ENCODE results near the gene C10orf67. TPM values are rescaled to one million over a fixed set of nuclear protein-coding genes. Genes with fewer than 3 reads are reported as not detected.
"Not testable (repeated sequence)": the region's sequence is repeated elsewhere in the genome, so short reads cannot be mapped to it uniquely, and the experiment has no call there.

C10orf67 gene
- total RNA-seq, 1 donor: not detected

DNA sequence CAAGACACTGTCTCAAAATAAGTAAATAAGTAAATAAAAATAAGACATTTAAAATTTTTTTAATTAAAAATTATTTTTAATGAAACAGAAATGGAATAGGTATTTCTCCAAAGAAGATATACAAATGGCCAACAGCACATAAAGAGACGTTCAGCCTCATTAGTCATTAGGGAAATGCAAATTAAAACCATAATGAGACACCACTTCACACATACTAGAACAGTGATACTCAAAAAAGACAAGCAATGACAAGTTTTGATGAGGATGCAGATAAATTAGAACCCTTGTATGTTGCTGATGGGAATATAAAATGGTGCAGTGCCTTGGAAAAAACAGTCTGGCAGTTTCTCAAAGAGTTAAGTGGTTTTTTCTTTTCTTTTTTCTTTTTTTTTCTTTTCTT, 26.5 kb upstream of the C10orf67 start:
- TF ChIP-seq, protein P1, sequence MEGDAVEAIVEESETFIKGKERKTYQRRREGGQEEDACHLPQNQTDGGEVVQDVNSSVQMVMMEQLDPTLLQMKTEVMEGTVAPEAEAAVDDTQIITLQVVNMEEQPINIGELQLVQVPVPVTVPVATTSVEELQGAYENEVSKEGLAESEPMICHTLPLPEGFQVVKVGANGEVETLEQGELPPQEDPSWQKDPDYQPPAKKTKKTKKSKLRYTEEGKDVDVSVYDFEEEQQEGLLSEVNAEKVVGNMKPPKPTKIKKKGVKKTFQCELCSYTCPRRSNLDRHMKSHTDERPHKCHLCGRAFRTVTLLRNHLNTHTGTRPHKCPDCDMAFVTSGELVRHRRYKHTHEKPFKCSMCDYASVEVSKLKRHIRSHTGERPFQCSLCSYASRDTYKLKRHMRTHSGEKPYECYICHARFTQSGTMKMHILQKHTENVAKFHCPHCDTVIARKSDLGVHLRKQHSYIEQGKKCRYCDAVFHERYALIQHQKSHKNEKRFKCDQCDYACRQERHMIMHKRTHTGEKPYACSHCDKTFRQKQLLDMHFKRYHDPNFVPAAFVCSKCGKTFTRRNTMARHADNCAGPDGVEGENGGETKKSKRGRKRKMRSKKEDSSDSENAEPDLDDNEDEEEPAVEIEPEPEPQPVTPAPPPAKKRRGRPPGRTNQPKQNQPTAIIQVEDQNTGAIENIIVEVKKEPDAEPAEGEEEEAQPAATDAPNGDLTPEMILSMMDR (IDR thresholded peaks at IDR 0.05; ENCODE audit: extremely low read depth, low read depth, low read length): no peak
- no peaks in the 10 kb centered on the region for H3K4me1 ChIP-seq (ENCODE audit: insufficient read depth, low read length)
- H3K4me2 ChIP-seq (ENCODE audit: insufficient read depth, low read length): no peak overlapping the region
- H3K36me3 ChIP-seq (ENCODE audit: insufficient read depth, low read length): no peaks in the 10 kb centered on the region
- DNase-seq (ENCODE audit: insufficient read length, low spot score, missing footprints): no peak
- H4K20me1 ChIP-seq (ENCODE audit: insufficient read depth, low read length): no peaks in the 10 kb centered on the region
- no peaks in the 10 kb centered on the region for H3K27me3 ChIP-seq (ENCODE audit: insufficient read depth, low read length)
- H2AFZ ChIP-seq (ENCODE audit: low read length): no peak overlapping the region
- no peaks in the 10 kb centered on the region for H3K9me3 ChIP-seq (ENCODE audit: low read depth, low read length)
- no peak overlapping the region for H3K4me3 ChIP-seq (ENCODE audit: insufficient read depth, low read length)
- H3K79me2 ChIP-seq (ENCODE audit: insufficient read depth, low read length): no peaks in the 10 kb centered on the region
- no peak overlapping the region for H3K27ac ChIP-seq (ENCODE audit: low read depth, low read length)

DNA sequence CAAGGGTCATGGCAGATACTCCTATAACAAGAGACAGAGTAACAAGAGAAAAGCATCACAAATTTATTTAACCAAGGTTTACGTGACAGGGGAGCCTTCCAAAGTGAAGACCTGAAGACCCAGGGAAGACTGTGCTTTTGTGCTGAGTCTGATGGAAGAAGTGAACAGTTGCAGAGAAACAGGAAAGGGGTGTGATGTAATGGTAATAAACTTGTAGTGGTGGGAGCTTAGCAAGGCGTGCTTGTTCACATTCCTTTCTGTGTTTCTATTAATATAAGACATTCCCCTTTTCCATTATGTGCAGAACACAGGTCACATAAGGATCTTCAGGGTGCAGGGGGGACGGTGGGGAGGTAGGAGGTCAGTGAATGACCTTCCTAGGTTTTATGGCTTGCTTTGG, 25.5 kb upstream of the C10orf67 start:
- H2AFZ ChIP-seq (ENCODE audit: low read length): no peak overlapping the region
- no peaks in the 10 kb centered on the region for H3K36me3 ChIP-seq (ENCODE audit: insufficient read depth, low read length)
- no peak overlapping the region for H3K4me3 ChIP-seq (ENCODE audit: insufficient read depth, low read length)
- H3K4me2 ChIP-seq (ENCODE audit: insufficient read depth, low read length): no peak overlapping the region
- H3K27ac ChIP-seq (ENCODE audit: low read depth, low read length): no peak overlapping the region
- H3K4me1 ChIP-seq (ENCODE audit: insufficient read depth, low read length): no peaks in the 10 kb centered on the region
- no peaks in the 10 kb centered on the region for H3K79me2 ChIP-seq (ENCODE audit: insufficient read depth, low read length)
- TF ChIP-seq, protein P1 (IDR thresholded peaks at IDR 0.05; ENCODE audit: extremely low read depth, low read depth, low read length): no peak
- no peaks in the 10 kb centered on the region for H3K27me3 ChIP-seq (ENCODE audit: insufficient read depth, low read length)
- DNase-seq (ENCODE audit: insufficient read length, low spot score, missing footprints): no peak
- no peaks in the 10 kb centered on the region for H4K20me1 ChIP-seq (ENCODE audit: insufficient read depth, low read length)
- no peaks in the 10 kb centered on the region for H3K9me3 ChIP-seq (ENCODE audit: low read depth, low read length)

DNA sequence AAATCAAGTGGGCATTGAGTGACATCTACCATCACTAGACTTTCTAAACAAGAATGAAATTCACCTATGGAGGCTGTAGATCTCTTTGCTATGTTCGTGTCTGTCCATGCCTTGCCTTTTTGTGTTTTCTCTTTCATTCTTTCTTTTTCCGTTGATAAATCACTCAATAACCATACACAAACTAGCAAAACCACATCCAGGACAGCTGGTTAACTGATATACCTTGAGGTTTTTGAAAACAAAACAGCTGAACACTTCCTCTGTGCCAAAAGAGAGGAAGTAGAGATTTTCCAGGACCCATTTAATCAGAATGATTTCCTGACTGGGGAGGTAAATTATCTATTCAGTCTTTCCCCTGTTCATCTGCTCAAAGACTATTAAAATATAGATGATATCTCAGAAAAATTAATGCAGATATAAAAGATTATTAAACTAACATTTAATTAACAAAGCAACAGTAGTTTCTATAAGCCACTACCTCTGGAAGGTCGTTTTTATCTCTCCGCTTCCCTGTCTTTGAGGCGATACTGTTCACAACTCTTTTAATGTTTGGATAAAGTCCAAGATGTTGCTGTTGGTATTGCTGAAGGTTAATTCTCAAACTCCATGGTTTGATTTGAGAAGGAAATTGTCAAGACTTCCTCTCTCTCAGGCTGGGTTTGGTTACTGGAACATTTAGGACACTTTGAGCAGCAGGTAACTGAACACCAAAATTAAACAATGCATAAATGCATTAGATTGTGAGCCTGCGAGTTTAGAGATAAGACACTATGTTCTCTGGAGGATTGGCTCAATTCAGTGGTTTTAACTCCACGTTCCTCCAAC, 24.4 kb upstream of the C10orf67 start:
- H3K27ac ChIP-seq (ENCODE audit: low read depth, low read length): no peak overlapping the region
- no peaks in the 10 kb centered on the region for H4K20me1 ChIP-seq (ENCODE audit: insufficient read depth, low read length)
- H3K4me3 ChIP-seq (ENCODE audit: insufficient read depth, low read length): no peak overlapping the region
- H3K4me1 ChIP-seq (ENCODE audit: insufficient read depth, low read length): no peaks in the 10 kb centered on the region
- H3K27me3 ChIP-seq (ENCODE audit: insufficient read depth, low read length): no peaks in the 10 kb centered on the region
- H2AFZ ChIP-seq (ENCODE audit: low read length): no peak overlapping the region
- no peaks in the 10 kb centered on the region for H3K79me2 ChIP-seq (ENCODE audit: insufficient read depth, low read length)
- TF ChIP-seq, protein P1 (IDR thresholded peaks at IDR 0.05; ENCODE audit: extremely low read depth, low read depth, low read length): no peak
- DNase-seq (ENCODE audit: insufficient read length, low spot score, missing footprints): no peak
- no peaks in the 10 kb centered on the region for H3K36me3 ChIP-seq (ENCODE audit: insufficient read depth, low read length)
- H3K4me2 ChIP-seq (ENCODE audit: insufficient read depth, low read length): no peak overlapping the region
- H3K9me3 ChIP-seq (ENCODE audit: low read depth, low read length): no peaks in the 10 kb centered on the region

DNA sequence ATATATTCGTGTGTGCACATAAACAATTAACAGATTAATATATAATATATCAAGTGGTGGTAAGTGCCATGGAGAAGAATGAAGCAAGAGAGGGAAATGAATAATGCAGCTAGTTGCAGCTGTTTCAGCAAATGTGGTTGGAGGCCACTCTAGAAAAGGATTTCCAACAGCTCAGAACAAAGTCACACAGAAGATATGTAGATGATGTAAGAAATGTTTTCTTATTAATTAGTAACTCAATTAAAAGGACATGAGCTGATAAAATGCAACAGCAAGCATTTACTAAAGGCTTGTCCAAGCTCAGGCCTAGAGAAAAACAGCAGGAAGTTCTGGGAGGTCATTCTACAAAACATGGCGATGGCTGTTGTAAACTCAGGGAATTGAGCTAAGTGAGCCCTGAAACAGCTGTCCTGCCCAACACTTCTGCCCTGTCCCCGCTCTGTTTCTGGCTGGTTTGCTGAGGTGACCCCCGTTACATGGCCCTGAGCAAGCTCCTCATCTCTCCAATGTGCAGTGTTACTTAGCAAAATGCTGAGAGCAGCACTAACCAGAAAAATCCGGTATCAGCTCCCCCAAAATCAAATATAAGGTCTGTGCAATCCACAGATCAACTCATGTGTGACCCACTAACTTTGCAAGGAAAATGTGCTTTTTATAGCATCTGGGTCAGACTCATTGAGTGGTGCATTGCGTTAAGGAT, 23.4 kb upstream of the C10orf67 start:
- TF ChIP-seq, protein P1 (IDR thresholded peaks at IDR 0.05; ENCODE audit: extremely low read depth, low read depth, low read length): no peak
- no peak for DNase-seq (ENCODE audit: insufficient read length, low spot score, missing footprints)
- no peaks in the 10 kb centered on the region for H3K36me3 ChIP-seq (ENCODE audit: insufficient read depth, low read length)
- no peaks in the 10 kb centered on the region for H3K9me3 ChIP-seq (ENCODE audit: low read depth, low read length)
- H3K4me3 ChIP-seq (ENCODE audit: insufficient read depth, low read length): no peak overlapping the region
- no peaks in the 10 kb centered on the region for H3K4me1 ChIP-seq (ENCODE audit: insufficient read depth, low read length)
- H4K20me1 ChIP-seq (ENCODE audit: insufficient read depth, low read length): no peaks in the 10 kb centered on the region
- no peak overlapping the region for H3K4me2 ChIP-seq (ENCODE audit: insufficient read depth, low read length)
- H3K27ac ChIP-seq (ENCODE audit: low read depth, low read length): no peak overlapping the region
- H2AFZ ChIP-seq (ENCODE audit: low read length): no peak overlapping the region
- H3K79me2 ChIP-seq (ENCODE audit: insufficient read depth, low read length): no peaks in the 10 kb centered on the region
- H3K27me3 ChIP-seq (ENCODE audit: insufficient read depth, low read length): no peaks in the 10 kb centered on the region

DNA sequence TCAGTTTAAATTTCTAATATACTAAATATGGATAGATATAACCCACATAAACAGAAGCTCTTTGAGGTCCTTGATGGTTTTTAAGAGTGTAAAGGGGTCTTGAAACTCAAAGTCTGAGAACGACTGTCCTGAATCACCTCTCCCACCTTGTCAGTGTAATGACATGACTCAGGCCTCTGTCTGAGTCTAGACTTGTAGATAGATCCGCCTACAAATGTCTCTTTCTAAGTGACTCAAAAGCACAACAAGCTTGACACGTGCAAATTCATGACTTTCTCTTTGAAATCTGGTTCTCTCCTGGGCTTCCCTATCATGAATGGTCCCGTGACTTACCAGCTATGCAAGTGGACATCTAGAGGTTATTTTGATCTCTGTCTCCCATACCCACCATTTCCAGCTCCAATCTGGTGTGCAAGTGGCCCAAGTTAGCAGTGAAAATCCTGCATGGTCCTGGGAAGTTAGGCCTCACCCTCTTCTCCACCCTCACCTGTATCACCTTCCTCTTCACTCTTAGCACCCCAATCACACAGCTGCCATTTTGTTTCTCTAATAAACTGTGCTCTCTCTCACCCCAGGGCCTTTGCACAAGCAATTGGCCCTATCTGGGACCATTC, 20.9 kb upstream of the C10orf67 start:
- H3K4me2 ChIP-seq (ENCODE audit: insufficient read depth, low read length); H3K4me1 ChIP-seq (ENCODE audit: insufficient read depth, low read length); H3K36me3 ChIP-seq (ENCODE audit: insufficient read depth, low read length); H2AFZ ChIP-seq (ENCODE audit: low read length); H3K27ac ChIP-seq (ENCODE audit: low read depth, low read length); H3K27me3 ChIP-seq (ENCODE audit: insufficient read depth, low read length); DNase-seq (ENCODE audit: insufficient read length, low spot score, missing footprints); H3K79me2 ChIP-seq (ENCODE audit: insufficient read depth, low read length); H3K9me3 ChIP-seq (ENCODE audit: low read depth, low read length); H3K4me3 ChIP-seq (ENCODE audit: insufficient read depth, low read length); H4K20me1 ChIP-seq (ENCODE audit: insufficient read depth, low read length): not testable (repeated sequence)
